HG02970 (cell line): Measurements from ENCODE around the gene GTF3C6.
"Not testable (repeated sequence)": the region's sequence is repeated elsewhere in the genome, so short reads cannot be mapped to it uniquely, and the experiment has no call there.

Experiments
- ATAC-seq: cut with Tn5 transposase; IDR thresholded peaks from one replicate; pipeline ENCODE4 v1.9.1; 2021; ENCODE audit warnings: mild to moderate bottlenecking, moderate library complexity, moderate number of reproducible peaks; ENCODE audit not compliant: unreplicated experiment, low FRiP score

GTF3C6 gene

GRCh38 chr6:110976575-110976974, 18.1 kb downstream of the GTF3C6 start:
- no peak for ATAC-seq

GRCh38 chr6:110979565-110980101, 21.1 kb downstream of the GTF3C6 start:
- no peak for ATAC-seq

DNA sequence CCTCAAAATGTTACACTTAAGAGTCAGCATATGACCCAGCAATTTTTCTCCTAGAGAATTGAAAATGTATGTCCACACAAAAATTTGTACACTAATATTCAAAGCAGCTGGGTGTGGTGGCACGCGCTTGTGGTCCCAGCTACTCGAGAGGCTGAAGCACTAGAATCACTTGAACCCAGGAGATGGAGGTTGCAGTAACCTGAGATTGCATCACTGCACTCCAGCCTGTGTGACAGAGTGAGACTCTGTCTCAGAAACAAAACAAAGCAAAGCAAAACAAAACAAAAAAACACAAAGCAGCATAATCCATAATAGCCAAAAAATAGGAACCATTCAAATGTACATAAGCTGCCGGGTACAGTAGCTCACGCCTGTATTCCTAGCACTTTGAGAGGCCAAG, 21.7 kb downstream of the GTF3C6 start:
- ATAC-seq, result no peak

- ATAC-seq, result no peak
Measured at GRCh38 chr6:110980648-110981047, 22.1 kb downstream of the GTF3C6 start.

- ATAC-seq, result no peak
Measured at GRCh38 chr6:110981202-110981600, 22.7 kb downstream of the GTF3C6 start.

DNA sequence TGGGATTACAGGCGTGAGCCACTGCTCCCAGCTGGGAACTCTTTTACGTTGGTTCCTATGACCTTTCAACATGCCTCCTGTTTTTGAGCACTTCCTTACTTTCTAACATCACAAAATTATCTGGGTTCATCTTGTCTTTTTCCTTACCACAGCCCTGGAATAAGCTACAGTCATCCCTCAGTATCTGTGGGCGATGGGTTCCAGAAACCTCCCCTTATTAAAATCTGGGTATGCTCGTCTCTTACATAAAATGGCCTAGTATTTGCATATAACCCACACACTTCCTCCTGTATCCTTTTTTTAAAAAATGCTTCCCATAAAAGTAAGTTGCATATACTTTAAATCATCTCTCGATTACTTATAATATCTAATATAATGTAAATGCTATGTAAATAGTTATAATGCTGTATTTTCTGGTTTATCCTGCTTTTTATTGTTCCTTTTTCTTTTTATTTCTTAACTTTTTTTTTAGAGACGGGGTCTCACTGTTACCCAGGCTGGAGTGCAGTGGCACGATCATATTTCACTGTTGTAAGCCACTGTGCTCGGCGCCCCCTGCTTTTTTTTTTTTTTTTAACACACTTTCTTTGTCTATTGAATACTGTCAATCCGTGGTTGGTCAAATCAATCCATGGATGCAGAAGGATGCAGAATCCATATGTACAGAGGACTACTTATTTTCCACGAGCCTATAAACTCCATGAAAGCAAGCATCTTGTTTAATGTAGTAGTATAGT, 32.5 kb downstream of the GTF3C6 start:
- no peak for ATAC-seq

DNA sequence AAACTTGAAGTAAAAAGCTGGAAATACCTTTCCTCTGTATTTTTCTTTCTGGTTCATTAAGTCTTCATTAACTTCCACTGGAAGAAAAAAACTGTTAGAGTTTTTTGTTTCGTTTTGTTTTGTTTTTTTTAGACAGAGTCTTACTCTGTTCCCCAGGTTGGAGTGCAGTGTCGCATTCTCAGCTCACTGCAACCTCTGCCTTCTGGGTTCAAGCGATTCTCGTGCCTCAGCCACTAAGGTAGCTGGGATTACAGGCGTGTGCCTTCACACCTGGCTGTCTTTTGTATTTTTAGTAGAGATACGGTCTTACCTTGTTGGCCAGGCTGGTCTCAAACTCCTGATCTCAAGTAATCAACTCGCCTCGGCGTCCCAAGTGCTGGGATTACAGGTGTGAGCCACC, 38.2 kb downstream of the GTF3C6 start:
- ATAC-seq, result no peak

DNA sequence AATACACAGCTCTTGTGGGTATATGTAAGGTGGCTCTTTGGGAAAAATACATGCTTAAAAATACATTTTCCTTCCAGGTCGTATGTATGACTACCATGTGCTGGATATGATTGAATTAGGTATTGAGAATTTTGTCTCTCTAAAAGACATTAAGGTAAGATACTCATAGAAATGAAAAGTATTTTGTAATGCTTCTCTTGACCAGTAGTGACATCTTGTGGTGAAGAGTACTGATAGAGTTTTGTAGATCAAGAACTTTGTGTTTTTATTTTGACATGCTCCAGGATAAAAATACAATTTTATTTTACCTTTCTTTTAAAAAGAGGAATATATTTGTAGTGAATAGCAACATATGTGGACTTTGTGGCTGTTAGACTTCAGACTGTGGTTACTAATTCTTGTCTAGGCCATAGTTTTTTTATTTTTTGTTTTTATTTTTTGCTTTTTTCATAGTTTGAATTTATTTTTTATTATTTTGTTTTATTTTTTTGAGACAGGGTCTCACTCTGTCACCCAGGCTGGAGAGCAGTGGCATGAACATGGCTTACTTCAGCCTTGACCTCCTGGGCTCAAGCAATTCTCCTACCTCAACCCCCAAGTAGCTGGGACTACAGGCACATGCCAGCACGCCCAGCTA, 41.2 kb downstream of the GTF3C6 start:
- ATAC-seq, result no peak

- no peak for ATAC-seq
Measured at GRCh38 chr6:111002350-111002749, 43.8 kb downstream of the GTF3C6 start.

DNA sequence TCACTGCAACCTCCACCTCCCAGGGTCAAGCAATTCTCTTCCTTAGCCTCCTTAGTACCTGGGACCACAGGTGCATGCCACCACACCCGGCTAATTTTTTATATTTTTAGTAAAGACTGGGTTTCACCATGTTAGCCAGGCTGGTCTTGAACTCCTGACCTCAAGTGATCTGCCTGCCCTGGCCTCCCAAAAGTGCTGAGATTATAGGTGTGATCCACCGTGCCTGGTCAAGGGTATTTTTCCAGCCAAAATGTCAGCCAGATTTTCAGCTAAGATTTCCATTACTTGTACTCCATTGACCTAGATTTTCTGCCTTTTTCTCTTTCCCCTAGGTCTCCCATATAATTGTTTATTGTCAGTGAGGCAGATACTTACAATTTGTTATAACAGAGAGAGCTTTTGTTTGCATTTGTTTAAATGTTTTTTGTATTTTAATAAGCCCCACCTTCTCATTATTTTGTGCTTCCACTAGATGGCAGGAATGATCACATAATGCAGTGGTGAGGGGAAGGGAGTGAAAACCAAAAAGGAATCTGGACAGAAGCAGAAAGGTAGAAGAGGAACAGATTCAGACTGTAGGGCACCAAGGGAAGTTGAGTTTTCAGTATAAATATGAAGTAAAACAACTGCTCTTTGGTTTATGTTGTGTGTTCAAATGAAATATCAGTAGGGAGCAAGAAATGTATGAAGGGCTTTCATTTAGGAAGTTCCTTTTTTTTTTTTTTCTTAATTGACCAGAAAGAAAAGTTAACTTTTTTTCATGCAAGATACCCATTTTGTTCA, 53.0 kb downstream of the GTF3C6 start:
- ATAC-seq, result no peak

- ATAC-seq, result no peak
Measured at GRCh38 chr6:111012143-111012452, 53.6 kb downstream of the GTF3C6 start.

- not testable (repeated sequence) for ATAC-seq
Measured at GRCh38 chr6:111012520-111012919, 54.0 kb downstream of the GTF3C6 start.

DNA sequence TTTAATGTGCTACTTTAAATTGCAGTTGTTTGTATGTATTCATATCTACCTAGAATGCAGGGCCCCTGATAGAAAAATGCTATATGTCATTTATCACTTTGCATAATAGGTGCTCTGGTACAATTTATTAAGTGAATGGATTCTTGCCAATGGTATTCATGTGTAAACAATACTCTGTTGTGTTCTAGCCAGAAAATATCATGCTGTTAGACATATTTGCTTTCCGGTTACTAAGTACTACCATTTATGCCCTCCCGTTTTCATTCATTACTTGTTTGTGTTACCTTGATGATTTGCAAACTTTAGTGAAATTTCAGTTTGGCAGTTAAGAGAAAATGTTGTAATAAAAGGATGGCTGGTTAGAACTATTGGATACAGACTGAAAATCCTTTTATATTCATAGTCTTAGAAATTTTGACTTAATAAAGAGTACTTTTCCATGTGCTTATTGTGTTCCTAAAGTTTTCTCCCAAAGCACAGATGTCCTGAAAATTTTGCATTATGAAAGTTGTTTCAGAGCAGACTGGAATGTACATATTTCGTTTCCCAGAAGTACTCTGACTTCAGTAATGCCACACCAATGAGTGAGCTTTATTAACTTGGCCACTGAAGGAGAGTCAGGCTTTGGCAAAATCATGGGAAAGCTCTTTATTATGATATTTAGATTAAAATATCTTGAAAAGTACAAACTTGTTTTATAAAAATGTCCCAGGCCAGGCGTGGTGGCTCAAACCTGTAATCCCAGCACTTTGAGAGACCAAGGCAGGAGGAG, 54.8 kb downstream of the GTF3C6 start:
- no peak for ATAC-seq

DNA sequence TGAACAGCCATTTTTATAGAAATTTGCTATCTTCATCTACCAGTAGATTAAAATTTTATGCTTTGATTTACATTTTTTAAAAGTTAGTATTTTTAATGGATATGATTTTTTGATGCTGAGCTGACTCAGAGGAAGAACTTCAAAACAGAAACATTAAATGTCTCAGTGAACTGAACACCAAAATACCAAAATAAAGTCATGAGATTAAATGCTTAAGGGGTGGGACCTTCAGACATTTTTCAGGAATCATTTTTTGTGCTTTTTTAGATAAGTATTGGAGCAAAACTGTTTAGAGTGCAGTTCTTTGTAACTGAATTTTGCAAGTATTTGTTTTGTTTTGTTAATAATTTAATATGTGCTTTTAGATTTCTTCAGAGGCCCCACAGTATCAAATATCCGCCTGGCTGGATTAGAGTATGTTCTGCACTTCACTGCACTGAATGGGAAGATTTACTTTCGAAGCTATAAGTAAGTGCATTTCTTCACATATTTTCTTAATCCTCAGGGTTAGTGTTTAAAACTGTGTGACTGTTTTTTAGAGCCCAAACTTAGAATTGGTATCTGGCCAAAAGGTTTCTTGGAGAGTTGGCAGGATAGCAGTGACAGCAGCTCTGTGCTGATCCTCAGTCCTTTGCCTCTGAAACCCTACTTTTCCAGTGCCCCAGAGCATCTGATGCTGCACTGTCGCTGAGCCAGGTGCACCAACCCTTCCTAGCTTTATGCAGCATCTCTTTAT, 57.1 kb downstream of the GTF3C6 start:
- no peak for ATAC-seq

DNA sequence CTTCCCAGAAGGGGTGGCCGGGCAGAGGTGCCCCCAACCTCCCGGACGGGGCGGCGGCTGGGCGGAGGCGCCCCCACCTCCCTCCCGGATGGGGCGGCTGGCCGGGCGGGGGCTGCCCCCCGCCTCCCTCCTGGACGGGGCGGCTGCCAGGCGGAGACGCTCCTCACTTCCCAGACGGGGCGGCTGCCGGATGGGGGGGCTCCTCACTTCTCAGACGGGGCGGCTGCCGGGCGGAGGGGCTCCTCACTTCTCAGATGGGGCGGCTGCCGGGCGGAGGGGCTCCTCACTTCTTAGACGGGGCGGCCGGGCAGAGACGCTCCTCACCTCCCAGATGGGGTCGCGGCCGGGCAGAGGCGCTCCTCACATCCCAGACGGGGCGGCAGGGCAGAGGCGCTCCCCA, 58.7 kb downstream of the GTF3C6 start:
- not testable (repeated sequence) for ATAC-seq
